H1 (cell line): ENCODE results near the gene ATP23. TPM values are rescaled to one million over a fixed set of nuclear protein-coding genes. Genes with fewer than 3 reads are reported as not detected.

ENCODE experiments used
- CTCF ChIA-PET: fragments of 300-600 bp; sonication (Branson Sonifier 250); formaldehyde crosslinking; loops from one replicate; lab custom pipeline; 2021; ENCODE audit not compliant: partially characterized antibody; lab: Charles Lee
- POLR2A ChIA-PET: fragments of 300-600 bp; sonication (Branson Sonifier 250); formaldehyde crosslinking; loops from one replicate; lab custom pipeline; 2021; ENCODE audit warnings: inconsistent platforms; ENCODE audit not compliant: partially characterized antibody; lab: Charles Lee
- DNase-seq, 2 experiments: peaks; one replicate each; pipeline versions ENCODE4 v3.0.0 to v3.0.0-alpha.2; 2010 to 2022; ENCODE audit warnings: low spot score in 2 of 2, low read depth in 1 of 2, mixed read lengths in 1 of 2
- FAIRE-seq: peaks from 2 replicates; lab custom pipeline; 2011; peaks lifted over from hg19 to GRCh38; lab: Jason Lieb, UNC
- H2AFZ ChIP-seq: 2 replicates; pipeline ENCODE4 v1.8.1; 2012; ENCODE audit warnings: low read length, inconsistent platforms
- H2AK5ac ChIP-seq: 2 replicates; pipeline ENCODE4 v1.6.1; 2013; ENCODE audit warnings: low read depth, low read length
- H2BK120ac ChIP-seq: replicated peaks from 2 replicates; pipeline ENCODE3; 2013; ENCODE audit warnings: low read depth, low read length, inconsistent platforms
- H2BK12ac ChIP-seq: 2 replicates; pipeline ENCODE4 v1.6.1; 2013; ENCODE audit warnings: low read depth, low read length
- H2BK15ac ChIP-seq: 2 replicates; pipeline ENCODE4 v1.6.1; 2013; ENCODE audit warnings: low read length
- H2BK20ac ChIP-seq: 2 replicates; pipeline ENCODE4 v1.6.1; 2013; ENCODE audit warnings: low read length
- H2BK5ac ChIP-seq: 2 replicates; pipeline ENCODE4 v1.6.1; 2013; ENCODE audit warnings: low read depth, low read length
- H3K14ac ChIP-seq: 2 replicates; pipeline ENCODE4 v1.6.1; 2013; ENCODE audit warnings: inconsistent platforms; ENCODE audit not compliant: insufficient read length
- H3K18ac ChIP-seq: 2 replicates; pipeline ENCODE4 v1.6.1; 2013; ENCODE audit warnings: low read length; ENCODE audit errors: extremely low read depth
- H3K23ac ChIP-seq: 2 replicates; pipeline ENCODE4 v1.6.1; 2013; ENCODE audit warnings: inconsistent platforms; ENCODE audit not compliant: insufficient read length
- H3K23me2 ChIP-seq: 2 replicates; pipeline ENCODE4 v1.6.1; 2013; ENCODE audit warnings: low read depth, low read length
- H3K27ac ChIP-seq: 2 replicates; pipeline ENCODE4 v1.6.1; 2011; ENCODE audit warnings: low read depth, low read length, inconsistent platforms
- H3K27me3 ChIP-seq, 4 experiments: replicated peaks in 1 of 4; 1 replicate in 1 of 4; 2 replicates in 3 of 4; pipeline versions ENCODE4 v1.6.1 to v1.8.1; 2011 to 2013; ENCODE audit warnings: low read length in 3 of 4, mild to moderate bottlenecking in 3 of 4, inconsistent platforms in 2 of 4, mixed read lengths in 2 of 4, moderate library complexity in 1 of 4; ENCODE audit not compliant: control insufficient read depth in 3 of 4, insufficient read depth in 3 of 4; ENCODE audit errors: extremely low read depth in 1 of 4
- H3K36me3 ChIP-seq, 4 experiments: 2 replicates each; pipeline versions ENCODE4 v1.6.1 to v1.8.1; 2011 to 2013; ENCODE audit warnings: mild to moderate bottlenecking in 4 of 4, low read length in 3 of 4, moderate library complexity in 2 of 4, control low read depth in 1 of 4, inconsistent platforms in 1 of 4; ENCODE audit not compliant: insufficient read depth in 4 of 4, control insufficient read depth in 2 of 4
- H3K4ac ChIP-seq: replicated peaks from 2 replicates; pipeline ENCODE3; 2013; ENCODE audit warnings: low read length, low read depth, mixed read lengths, inconsistent platforms; ENCODE audit not compliant: insufficient read length
- H3K4me1 ChIP-seq, 4 experiments: replicated peaks in 1 of 4; 1 replicate in 1 of 4; 2 replicates in 3 of 4; pipeline versions ENCODE4 v1.6.1 to v1.8.1; 2011 to 2013; ENCODE audit warnings: low read length in 3 of 4, inconsistent platforms in 2 of 4, mixed read lengths in 1 of 4; ENCODE audit not compliant: insufficient read depth in 4 of 4, control insufficient read depth in 3 of 4
- H3K4me2 ChIP-seq, 2 experiments: 2 replicates each; pipeline versions ENCODE4 v1.6.1 to v1.8.1; 2011 to 2013; ENCODE audit warnings: low read depth in 2 of 2, low read length in 2 of 2, control low read depth in 1 of 2, inconsistent platforms in 1 of 2, mild to moderate bottlenecking in 1 of 2; ENCODE audit not compliant: insufficient read depth in 1 of 2
- H3K4me3 ChIP-seq, 4 experiments: fragments of 200-600, 300-600 bp in 1 of 4; sonication (generic), shearing (Covaris generic), sonication (Bioruptor Twin) in 1 of 4; 2 replicates each; pipeline versions ENCODE4 v1.5.1 to v1.8.1; 2011 to 2016; ENCODE audit warnings: low read length in 4 of 4, low read depth in 3 of 4, control low read depth in 2 of 4, inconsistent platforms in 2 of 4, mild to moderate bottlenecking in 2 of 4, mixed read lengths in 1 of 4, moderate library complexity in 1 of 4; ENCODE audit not compliant: insufficient read depth in 2 of 4; ENCODE audit errors: extremely low read depth in 1 of 4
- H3K56ac ChIP-seq: replicated peaks from 2 replicates; pipeline ENCODE3; 2013; ENCODE audit warnings: low read depth, mild to moderate bottlenecking, mixed read lengths, low read length, inconsistent platforms; ENCODE audit not compliant: insufficient read length
- H3K79me1 ChIP-seq: 2 replicates; pipeline ENCODE4 v1.6.1; 2013; ENCODE audit warnings: low read depth, low read length, control low read depth
- H3K79me2 ChIP-seq, 2 experiments: 2 replicates each; pipeline versions ENCODE4 v1.6.1 to v1.8.1; 2012 to 2013; ENCODE audit warnings: low read length in 2 of 2, mild to moderate bottlenecking in 2 of 2, inconsistent platforms in 1 of 2; ENCODE audit not compliant: insufficient read depth in 2 of 2, control insufficient read depth in 1 of 2
- H3K9ac ChIP-seq, 4 experiments: replicated peaks in 1 of 4; 1 replicate in 1 of 4; 2 replicates in 3 of 4; pipeline versions ENCODE4 v1.6.1 to v1.8.1; 2011 to 2013; ENCODE audit warnings: low read depth in 3 of 4, low read length in 3 of 4, control low read depth in 2 of 4, mild to moderate bottlenecking in 2 of 4, moderate library complexity in 2 of 4, inconsistent platforms in 1 of 4; ENCODE audit errors: extremely low read depth in 1 of 4
- H3K9me3 ChIP-seq, 2 experiments: 2 replicates each; pipeline versions ENCODE4 v1.6.1 to v1.8.1; 2012 to 2013; ENCODE audit warnings: mild to moderate bottlenecking in 2 of 2, moderate library complexity in 2 of 2, control low read depth in 1 of 2, inconsistent platforms in 1 of 2, low read depth in 1 of 2, low read length in 1 of 2, mixed read lengths in 1 of 2; ENCODE audit not compliant: insufficient read depth in 2 of 2
- H4K20me1 ChIP-seq, 2 experiments: replicated peaks in 1 of 2; 2 replicates each; pipeline versions ENCODE3 to v1.8.1; 2011 to 2013; ENCODE audit warnings: inconsistent platforms in 2 of 2, low read length in 2 of 2, mild to moderate bottlenecking in 1 of 2; ENCODE audit not compliant: insufficient read depth in 2 of 2, control insufficient read depth in 1 of 2
- H4K5ac ChIP-seq: 2 replicates; pipeline ENCODE4 v1.6.1; 2013; ENCODE audit warnings: low read length, low read depth, mixed read lengths, inconsistent platforms; ENCODE audit not compliant: insufficient read length
- H4K8ac ChIP-seq: 2 replicates; pipeline ENCODE4 v1.8.0; 2013; ENCODE audit warnings: mild to moderate bottlenecking, moderate library complexity, low read length, inconsistent platforms; ENCODE audit not compliant: insufficient read depth; ENCODE audit errors: extremely low read depth
- H4K91ac ChIP-seq: replicated peaks from 2 replicates; pipeline ENCODE3; 2013; ENCODE audit warnings: low read length, mixed read lengths, inconsistent platforms; ENCODE audit not compliant: insufficient read length
- GTF2F1 ChIP-seq: IDR thresholded peaks from 2 replicates; pipeline ENCODE4 v1.6.1; 2012; ENCODE audit warnings: low read depth, low read length, improper control_type of control experiment, borderline replicate concordance
- HDAC2 ChIP-seq, 2 experiments: fragments of 300-600 bp in 1 of 2; sonication (generic) in 1 of 2; IDR thresholded peaks; 2 replicates each; pipeline ENCODE4 v1.6.1; 2011 to 2012; ENCODE audit warnings: low read depth in 2 of 2, low read length in 2 of 2, mild to moderate bottlenecking in 2 of 2, moderate library complexity in 2 of 2, borderline replicate concordance in 1 of 2, inconsistent platforms in 1 of 2
- KDM1A ChIP-seq: fragments of 200-600, 300-600 bp; sonication (generic); IDR thresholded peaks from 2 replicates; pipeline ENCODE4 v1.7.1; 2016; ENCODE audit warnings: mild to moderate bottlenecking, low read length, borderline replicate concordance
- RNF2 ChIP-seq: fragments of 200-900, 300-1000 bp; sonication (generic); IDR thresholded peaks from 2 replicates; pipeline ENCODE4 v1.7.1; 2016; ENCODE audit warnings: borderline replicate concordance, low read depth, mild to moderate bottlenecking, antibody characterized with exemption, low read length; ENCODE audit not compliant: poor library complexity, severe bottlenecking; ENCODE audit errors: missing control alignments
- SIRT6 ChIP-seq: IDR thresholded peaks from one replicate; pipeline ENCODE4 v1.7.1; 2012; ENCODE audit warnings: low read length, inconsistent platforms
- WGBS, 2 experiments: shearing (Covaris generic) in 1 of 2; methylation state at CpG; one replicate each; pipeline versions ENCODE4 v1.1.6 to v1.1.7; 2013 to 2015; ENCODE audit warnings: low lambda C conversion rate in 2 of 2, mixed read lengths in 2 of 2, inconsistent platforms in 1 of 2, low coverage in 1 of 2, missing lambda C conversion rate in 1 of 2; ENCODE audit not compliant: insufficient replicate concordance in 2 of 2, insufficient coverage in 1 of 2, insufficient read length in 1 of 2; ENCODE audit errors: extremely low coverage in 1 of 2, missing lambda C conversion rate in 1 of 2; 5-methylcytosine and 5-hydroxymethylcytosine counted together
- polyA plus RNA-seq, 7 experiments: library from polyadenylated mRNA; depleted of rRNA in 3 of 7; stranded (reverse) in 5 of 7; unstranded in 2 of 7; fragments of >200 nt in 5 of 7; fragments of 200-250 nt in 2 of 7; gene quantifications; 1 replicate in 5 of 7; 2 replicates in 1 of 7; 4 replicates in 1 of 7; pipeline versions ENCODE4 v1.2.1 to v1.2.3, GENCODE V29; 2011 to 2013; ENCODE audit warnings: missing spikeins in 2 of 7, mixed read lengths in 2 of 7
- total RNA-seq: library from RNA; stranded (reverse); fragmentation: NEBNext Ultra II Directional; extraction: Animal tissue kit (Norgen Biotek cat#: 25700); gene quantifications from 2 replicates; pipeline ENCODE4 v1.2.1, GENCODE V29; 2021

Gene ATP23
- total and polyA plus RNA-seq, 2 of the 8 experiments (the other 6 are each of a cell fraction or from before 2014, with no cell fraction given), result 10.2 to 13.5 TPM

DNA sequence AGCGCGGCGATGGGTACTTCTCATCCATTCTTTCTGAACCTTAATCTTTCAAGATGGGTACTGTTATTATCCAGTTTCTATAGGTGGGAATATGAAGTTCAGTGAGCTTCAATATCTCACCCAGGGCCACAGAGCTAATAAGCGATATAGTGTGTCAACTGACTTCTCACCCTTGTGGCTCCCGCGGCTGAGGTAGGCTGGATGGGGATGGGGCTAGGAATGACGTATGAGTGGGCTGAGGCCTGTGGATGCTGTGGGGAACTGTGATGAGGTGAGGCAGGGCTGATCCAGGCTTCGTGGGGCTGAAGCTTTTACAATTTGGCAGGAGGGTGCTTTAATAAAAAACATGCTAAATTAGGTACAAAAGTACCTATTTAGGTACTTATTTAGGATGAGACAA, 32.9 kb upstream of the ATP23 start:
- FAIRE-seq (no peak), DNase-seq (no peak)
- no peak overlapping the region for H4K5ac ChIP-seq
- no peaks in the 10 kb centered on the region for H3K9me3 ChIP-seq
- no peaks in the 10 kb centered on the region for H3K36me3 ChIP-seq
- CTCF ChIA-PET, result interaction anchor here (1.4 to 10.7 kb wide), 7 partner anchors 10 to 105 kb away, joined by 3 to 181 read pairs (median 6); partner anchors contain the start of genes AVIL and CTDSP2
- POLR2A ChIA-PET, result interaction anchor here (0.6 to 4.5 kb wide), 2 partner anchors 62 to 101 kb away, joined by 4 to 22 read pairs; partner anchors contain the start of gene CTDSP2
- H3K79me1 ChIP-seq, result no peaks in the 10 kb centered on the region
- H3K27ac ChIP-seq, result no peak overlapping the region
- H3K14ac ChIP-seq, result no peak overlapping the region
- no peak overlapping the region for H2BK15ac ChIP-seq
- no peaks in the 10 kb centered on the region for H4K20me1 ChIP-seq
- no peak overlapping the region for H2BK5ac ChIP-seq
- H3K4me1 ChIP-seq, result no peaks in the 10 kb centered on the region
- TF ChIP-seq HDAC2 (IDR thresholded peaks at IDR 0.05; ENCODE audit: borderline replicate concordance in 1 of 2, low read depth in 2 of 2, low read length in 2 of 2) (no peak), SIRT6 (no peak), RNF2 (no peak), GTF2F1 (no peak), KDM1A (no peak)
- 88% methylated on average over 8 of the region's 8 CpGs; no CpG with 5 or more reads in 1 of the 2 experiments for WGBS, 2 experiments
- no peak overlapping the region for H3K4me3 ChIP-seq
- H3K4me2 ChIP-seq, result no peak overlapping the region
- H2BK12ac ChIP-seq, result no peak overlapping the region
- H3K9ac ChIP-seq, result no peak overlapping the region
- no peak overlapping the region for H3K18ac ChIP-seq
- no peak overlapping the region for H2BK20ac ChIP-seq
- H3K27me3 ChIP-seq, result peaks cover 0 to 4% (median 0%) of the 10 kb centered on the region in 4 experiments; a peak in 4 of 7 replicates
- no peak overlapping the region for H2BK120ac ChIP-seq
- no peak overlapping the region for H4K8ac ChIP-seq
- H3K4ac ChIP-seq, result no peak overlapping the region
- H3K23me2 ChIP-seq, result no peaks in the 10 kb centered on the region
- no peak overlapping the region for H4K91ac ChIP-seq
- no peak overlapping the region for H3K23ac ChIP-seq
- H3K79me2 ChIP-seq, result no peaks in the 10 kb centered on the region
- no peak overlapping the region for H3K56ac ChIP-seq
- no peak overlapping the region for H2AK5ac ChIP-seq
- H2AFZ ChIP-seq, result no peak overlapping the region
